Measurements from ENCODE around the gene RIGI.

DNA sequence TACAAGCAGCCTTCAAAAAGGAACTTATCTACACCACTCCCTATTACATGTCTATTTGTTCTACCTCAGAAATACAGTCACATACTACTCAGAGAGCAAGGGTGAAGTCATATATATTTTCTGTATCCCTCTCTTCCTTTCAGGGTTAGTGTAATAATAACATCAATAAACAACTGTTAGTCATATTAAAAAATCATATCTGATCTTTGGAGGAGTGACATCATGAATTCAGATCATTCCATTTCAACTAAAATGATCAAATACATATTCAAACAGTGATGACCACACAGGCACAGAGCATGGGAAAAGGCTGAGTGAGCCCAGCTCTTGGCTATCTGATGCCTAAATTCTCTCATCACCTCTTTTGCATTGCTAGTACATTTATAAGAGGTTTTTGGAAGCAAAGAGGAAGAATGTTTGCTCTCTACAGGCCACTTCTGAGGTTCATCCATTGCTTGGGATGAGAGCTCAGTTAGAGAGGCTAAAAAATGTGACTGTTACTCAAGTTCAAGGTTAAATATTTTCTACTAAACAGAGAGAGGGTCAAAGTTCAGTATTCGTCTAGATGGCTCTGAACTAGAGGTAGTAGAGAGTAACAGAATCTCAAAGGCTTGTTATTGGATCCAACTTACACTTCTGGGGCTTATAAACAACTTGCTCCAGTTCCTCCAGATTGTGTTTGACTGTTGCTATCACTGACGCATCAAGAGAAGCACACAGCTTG, 39.0 kb downstream of the RIGI start:
- TF ChIP-seq, protein P1, sequence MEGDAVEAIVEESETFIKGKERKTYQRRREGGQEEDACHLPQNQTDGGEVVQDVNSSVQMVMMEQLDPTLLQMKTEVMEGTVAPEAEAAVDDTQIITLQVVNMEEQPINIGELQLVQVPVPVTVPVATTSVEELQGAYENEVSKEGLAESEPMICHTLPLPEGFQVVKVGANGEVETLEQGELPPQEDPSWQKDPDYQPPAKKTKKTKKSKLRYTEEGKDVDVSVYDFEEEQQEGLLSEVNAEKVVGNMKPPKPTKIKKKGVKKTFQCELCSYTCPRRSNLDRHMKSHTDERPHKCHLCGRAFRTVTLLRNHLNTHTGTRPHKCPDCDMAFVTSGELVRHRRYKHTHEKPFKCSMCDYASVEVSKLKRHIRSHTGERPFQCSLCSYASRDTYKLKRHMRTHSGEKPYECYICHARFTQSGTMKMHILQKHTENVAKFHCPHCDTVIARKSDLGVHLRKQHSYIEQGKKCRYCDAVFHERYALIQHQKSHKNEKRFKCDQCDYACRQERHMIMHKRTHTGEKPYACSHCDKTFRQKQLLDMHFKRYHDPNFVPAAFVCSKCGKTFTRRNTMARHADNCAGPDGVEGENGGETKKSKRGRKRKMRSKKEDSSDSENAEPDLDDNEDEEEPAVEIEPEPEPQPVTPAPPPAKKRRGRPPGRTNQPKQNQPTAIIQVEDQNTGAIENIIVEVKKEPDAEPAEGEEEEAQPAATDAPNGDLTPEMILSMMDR (IDR thresholded peaks at IDR 0.05) = no peak
- TF ChIP-seq EZH2 (IDR thresholded peaks at IDR 0.05; ENCODE audit: borderline replicate concordance, insufficient read depth, low read depth, low read length, poor library complexity, severe bottlenecking) = no peak
